Measurements from ENCODE around the gene PATJ. TPM values are rescaled to one million over a fixed set of nuclear protein-coding genes. Genes with fewer than 3 reads are reported as not detected.
"Not testable (repeated sequence)": the region's sequence is repeated elsewhere in the genome, so short reads cannot be mapped to it uniquely, and the experiment has no call there.

PATJ gene
- total and polyA plus RNA-seq, 8 donors = 9.1 to 195 (median 68.0) TPM

GRCh38 chr1:62213075-62213914 lies 471.0 kb downstream of the PATJ start:
- H3K4me1 ChIP-seq = no peaks in the 10 kb centered on the region
- no peak for TF ChIP-seq POLR2A (IDR thresholded peaks at IDR 0.05)
- no peak for TF ChIP-seq POLR2AphosphoS5 (IDR thresholded peaks at IDR 0.05)
- no peak for TF ChIP-seq EP300 (IDR thresholded peaks at IDR 0.05)
- TF ChIP-seq CTCF (IDR thresholded peaks at IDR 0.05) = no peak
- H3K9me3 ChIP-seq = peaks cover 4 to 21% (median 17%) of the 10 kb centered on the region in 4 donors
- 63 to 87% (median 80%) methylated on average over 6 of the region's 6 CpGs for WGBS, 5 donors
- H3K4me3 ChIP-seq = no peak overlapping the region
- no peaks in the 10 kb centered on the region for H3K27me3 ChIP-seq
- intact Hi-C loops (cut with DNase I; ENCODE audit: low total_unique reads) = no loop called here
- no peak for DNase-seq
- no peak overlapping the region for H3K27ac ChIP-seq
- H3K36me3 ChIP-seq = no peaks in the 10 kb centered on the region

GRCh38 chr1:62218604-62219003 lies 476.3 kb downstream of the PATJ start:
- WGBS, 5 donors = 72 to 89% (median 84%) methylated on average over 2 of the region's 2 CpGs
- DNase-seq = no peak
- no peak overlapping the region for H3K4me3 ChIP-seq
- H3K9me3 ChIP-seq = no peaks in the 10 kb centered on the region
- TF ChIP-seq EP300 (IDR thresholded peaks at IDR 0.05) (no peak), CTCF (IDR thresholded peaks at IDR 0.05) (no peak)
- no peak overlapping the region for H3K27ac ChIP-seq
- no peaks in the 10 kb centered on the region for H3K4me1 ChIP-seq
- intact Hi-C loops (cut with DNase I; ENCODE audit: low total_unique reads) = no loop called here
- no peaks in the 10 kb centered on the region for H3K36me3 ChIP-seq
- H3K27me3 ChIP-seq = no peaks in the 10 kb centered on the region

- DNase-seq; intact Hi-C loops (cut with DNase I; ENCODE audit: low total_unique reads): not testable (repeated sequence)
These were observed 478.2 kb downstream of the PATJ start for GRCh38 chr1:62220456-62220855.

GRCh38 chr1:62221171-62221570 lies 478.9 kb downstream of the PATJ start:
- H3K4me3 ChIP-seq = no peak overlapping the region
- 94 to 100% (median 96%) methylated on average over 1 of the region's 1 CpG for WGBS, 5 donors
- H3K4me1 ChIP-seq = no peaks in the 10 kb centered on the region
- no peak overlapping the region for H3K27ac ChIP-seq
- H3K9me3 ChIP-seq = no peaks in the 10 kb centered on the region
- H3K36me3 ChIP-seq = no peaks in the 10 kb centered on the region
- no peaks in the 10 kb centered on the region for H3K27me3 ChIP-seq
- TF ChIP-seq POLR2A (IDR thresholded peaks at IDR 0.05) (no peak), EP300 (IDR thresholded peaks at IDR 0.05) (no peak), POLR2AphosphoS5 (IDR thresholded peaks at IDR 0.05) (no peak), CTCF (IDR thresholded peaks at IDR 0.05) (no peak)
- DNase-seq = no peak
- intact Hi-C loops (cut with DNase I; ENCODE audit: low total_unique reads) = no loop called here

More at GRCh38 chr1:62220456-62220855, 478.2 kb downstream of the PATJ start:
- H3K9me3 ChIP-seq, H3K4me3 ChIP-seq, H3K4me1 ChIP-seq, H3K27ac ChIP-seq, H3K36me3 ChIP-seq, H3K27me3 ChIP-seq: not testable (repeated sequence)
- WGBS, 5 donors = 83 to 96% (median 88%) methylated on average over 9 of the region's 9 CpGs

- DNase-seq = no peak
- H3K27me3 ChIP-seq = no peaks in the 10 kb centered on the region
- no peaks in the 10 kb centered on the region for H3K4me1 ChIP-seq
- H3K9me3 ChIP-seq = no peaks in the 10 kb centered on the region
- H3K27ac ChIP-seq = no peak overlapping the region
- H3K4me3 ChIP-seq = no peak overlapping the region
- TF ChIP-seq EP300 (IDR thresholded peaks at IDR 0.05) = no peak
- TF ChIP-seq POLR2AphosphoS5 (IDR thresholded peaks at IDR 0.05) = no peak
- TF ChIP-seq CTCF (IDR thresholded peaks at IDR 0.05) = no peak
- TF ChIP-seq POLR2A (IDR thresholded peaks at IDR 0.05) = no peak
- intact Hi-C loops (cut with DNase I; ENCODE audit: low total_unique reads) = no loop called here
- 82 to 92% (median 90%) methylated on average over 8 to 9 of the region's 9 CpGs for WGBS, 5 donors
- no peaks in the 10 kb centered on the region for H3K36me3 ChIP-seq
These were observed 480.0 kb downstream of the PATJ start for GRCh38 chr1:62222321-62222720.

All from stomach (tissue), 9 donors.